ENCODE results near the gene CTNNA3.

The CTNNA3 gene

DNA sequence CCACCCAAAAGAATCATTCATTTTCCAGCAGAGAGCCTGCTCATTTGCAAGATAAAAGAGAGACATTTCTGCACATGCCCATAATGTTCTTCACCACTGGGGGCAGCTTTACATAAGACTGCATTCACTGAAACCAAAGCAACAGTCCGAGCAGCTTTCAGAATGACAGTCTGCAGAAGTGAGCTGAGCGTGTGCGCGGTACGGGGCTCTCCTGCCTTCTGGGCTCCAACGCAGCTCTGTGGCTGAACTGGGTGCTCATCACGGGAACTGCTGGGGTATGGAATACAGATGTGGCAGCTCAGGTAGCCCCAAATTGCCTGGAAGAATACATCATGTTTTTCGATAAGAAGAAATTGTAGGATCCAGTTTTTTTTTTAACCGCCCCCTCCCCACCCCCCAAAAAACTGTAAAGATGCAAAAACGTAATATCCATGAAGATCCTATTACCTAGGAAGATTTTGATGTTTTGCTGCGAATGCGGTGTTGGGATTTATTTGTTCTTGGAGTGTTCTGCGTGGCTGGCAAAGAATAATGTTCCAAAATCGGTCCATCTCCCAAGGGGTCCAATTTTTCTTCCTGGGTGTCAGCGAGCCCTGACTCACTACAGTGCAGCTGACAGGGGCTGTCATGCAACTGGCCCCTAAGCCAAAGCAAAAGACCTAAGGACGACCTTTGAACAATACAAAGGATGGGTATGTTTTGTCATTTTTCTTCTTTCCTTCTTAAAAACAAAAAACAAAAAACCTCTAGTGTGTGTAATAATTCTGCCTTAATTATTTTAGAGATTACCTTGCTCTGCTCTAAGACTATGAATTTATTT lies 769.9 kb downstream of the CTNNA3 start, which contains the start of gene LRRTM3:
TSS of gene LRRTM3 (plus strand) at position 141 of the 820 bp plus-strand sequence.
- peaks cover 66% of the 10 kb centered on the region for H3K27me3 ChIP-seq (ENCODE audit: insufficient read depth, poor library complexity, severe bottlenecking)
- TF ChIP-seq, protein P1, sequence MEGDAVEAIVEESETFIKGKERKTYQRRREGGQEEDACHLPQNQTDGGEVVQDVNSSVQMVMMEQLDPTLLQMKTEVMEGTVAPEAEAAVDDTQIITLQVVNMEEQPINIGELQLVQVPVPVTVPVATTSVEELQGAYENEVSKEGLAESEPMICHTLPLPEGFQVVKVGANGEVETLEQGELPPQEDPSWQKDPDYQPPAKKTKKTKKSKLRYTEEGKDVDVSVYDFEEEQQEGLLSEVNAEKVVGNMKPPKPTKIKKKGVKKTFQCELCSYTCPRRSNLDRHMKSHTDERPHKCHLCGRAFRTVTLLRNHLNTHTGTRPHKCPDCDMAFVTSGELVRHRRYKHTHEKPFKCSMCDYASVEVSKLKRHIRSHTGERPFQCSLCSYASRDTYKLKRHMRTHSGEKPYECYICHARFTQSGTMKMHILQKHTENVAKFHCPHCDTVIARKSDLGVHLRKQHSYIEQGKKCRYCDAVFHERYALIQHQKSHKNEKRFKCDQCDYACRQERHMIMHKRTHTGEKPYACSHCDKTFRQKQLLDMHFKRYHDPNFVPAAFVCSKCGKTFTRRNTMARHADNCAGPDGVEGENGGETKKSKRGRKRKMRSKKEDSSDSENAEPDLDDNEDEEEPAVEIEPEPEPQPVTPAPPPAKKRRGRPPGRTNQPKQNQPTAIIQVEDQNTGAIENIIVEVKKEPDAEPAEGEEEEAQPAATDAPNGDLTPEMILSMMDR (IDR thresholded peaks at IDR 0.05; ENCODE audit: poor library complexity, severe bottlenecking): peak; percentile 68
- no peaks in the 10 kb centered on the region for H3K36me3 ChIP-seq (ENCODE audit: low read depth)
- peak; percentile 98 for ATAC-seq (ENCODE audit: low read depth)
- DNase-seq (ENCODE audit: low spot score): no peak
- no peak within 1 kb of the TSS for H3K27ac ChIP-seq (ENCODE audit: poor library complexity, severe bottlenecking)
- no peaks in the 10 kb centered on the region for H3K4me1 ChIP-seq (ENCODE audit: insufficient read depth, poor library complexity, severe bottlenecking)
- no peak within 1 kb of the TSS for H3K4me3 ChIP-seq (ENCODE audit: severe bottlenecking)
- H3K9me3 ChIP-seq (ENCODE audit: severe bottlenecking): no peaks in the 10 kb centered on the region

DNA sequence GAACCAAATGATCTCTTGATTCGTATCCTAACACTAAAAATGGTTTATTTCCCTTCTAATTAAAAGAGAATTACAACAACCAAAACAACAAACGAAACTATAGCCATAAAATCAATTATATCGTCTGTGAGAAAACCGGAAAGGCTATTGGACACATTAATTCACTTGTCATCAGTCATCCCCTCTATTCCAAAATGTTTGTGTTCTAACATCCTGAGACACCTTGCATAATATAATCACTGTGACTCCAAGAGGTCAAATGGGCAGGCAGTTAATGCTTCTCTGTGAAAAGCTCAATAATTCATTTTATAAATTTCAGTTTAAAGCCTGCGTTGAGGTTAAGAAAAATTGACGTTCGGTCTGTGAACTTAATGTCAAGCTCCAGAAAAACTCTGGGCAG lies 770.6 kb downstream of the CTNNA3 start:
- Histone ChIP-seq H3K27ac (ENCODE audit: poor library complexity, severe bottlenecking) (no peak overlapping the region), H3K4me1 (ENCODE audit: insufficient read depth, poor library complexity, severe bottlenecking) (no peaks in the 10 kb centered on the region), H3K9me3 (ENCODE audit: severe bottlenecking) (no peaks in the 10 kb centered on the region), H3K27me3 (ENCODE audit: insufficient read depth, poor library complexity, severe bottlenecking) (peaks cover 63% of the 10 kb centered on the region), H3K4me3 (ENCODE audit: severe bottlenecking) (no peak overlapping the region), H3K36me3 (ENCODE audit: low read depth) (no peaks in the 10 kb centered on the region)
- TF ChIP-seq, protein P1 (IDR thresholded peaks at IDR 0.05; ENCODE audit: poor library complexity, severe bottlenecking): no peak
- no peak for DNase-seq (ENCODE audit: low spot score)
- no peak for ATAC-seq (ENCODE audit: low read depth)

DNA sequence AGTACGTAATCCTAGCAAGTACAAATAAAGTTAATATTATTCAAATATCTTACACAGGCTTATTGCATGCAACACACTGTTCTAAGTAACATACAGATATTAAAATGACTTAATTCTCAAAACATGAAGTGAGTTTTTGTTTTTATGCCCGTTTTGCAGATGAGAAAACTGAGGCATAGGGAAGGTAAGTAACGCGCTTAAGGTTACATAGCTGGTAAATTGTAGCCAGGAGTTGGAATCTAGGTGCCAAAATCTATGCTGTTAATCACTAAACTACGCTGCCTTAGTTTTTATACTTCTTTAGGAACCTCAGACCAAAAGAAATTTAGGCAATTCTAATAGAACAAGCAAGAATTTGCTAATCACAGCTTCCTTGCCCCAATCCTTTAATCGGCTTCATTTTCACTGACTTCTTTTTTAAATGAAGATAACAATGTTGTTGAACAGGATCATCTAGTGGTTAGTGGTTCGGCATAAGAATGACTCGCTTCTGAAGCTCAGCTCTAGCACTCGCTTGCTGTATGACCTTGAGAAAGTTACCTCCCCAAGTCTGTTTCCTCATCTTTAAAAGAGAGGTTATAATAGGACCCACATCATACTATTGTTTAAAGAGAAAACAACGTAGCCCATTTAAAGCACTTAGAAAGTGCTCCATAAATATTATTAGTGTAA lies 771.2 kb downstream of the CTNNA3 start:
- ATAC-seq (ENCODE audit: low read depth): no peak
- no peak for DNase-seq (ENCODE audit: low spot score)
- no peak overlapping the region for H3K4me3 ChIP-seq (ENCODE audit: severe bottlenecking)
- no peaks in the 10 kb centered on the region for H3K9me3 ChIP-seq (ENCODE audit: severe bottlenecking)
- TF ChIP-seq, protein P1 (IDR thresholded peaks at IDR 0.05; ENCODE audit: poor library complexity, severe bottlenecking): no peak
- H3K4me1 ChIP-seq (ENCODE audit: insufficient read depth, poor library complexity, severe bottlenecking): no peaks in the 10 kb centered on the region
- no peaks in the 10 kb centered on the region for H3K36me3 ChIP-seq (ENCODE audit: low read depth)
- peaks cover 60% of the 10 kb centered on the region for H3K27me3 ChIP-seq (ENCODE audit: insufficient read depth, poor library complexity, severe bottlenecking)
- no peak overlapping the region for H3K27ac ChIP-seq (ENCODE audit: poor library complexity, severe bottlenecking)

DNA sequence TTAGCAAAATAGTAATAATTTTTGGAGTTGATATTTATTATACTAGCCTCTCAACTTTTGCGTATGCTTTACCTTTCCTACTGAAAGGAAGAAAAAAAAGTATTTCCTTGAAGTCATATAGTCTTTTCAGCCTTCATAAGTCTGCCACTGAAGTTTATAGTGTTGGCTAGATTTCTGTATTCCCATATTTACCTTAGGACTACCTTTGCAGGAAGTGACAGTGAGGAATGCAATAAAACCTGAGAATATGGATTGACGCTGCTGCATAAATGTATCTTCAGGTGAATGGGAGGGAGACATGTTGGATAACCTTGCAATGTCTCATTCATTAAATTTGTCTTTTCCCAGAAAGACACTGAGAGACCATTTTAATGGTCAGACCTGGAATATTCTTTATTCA lies 776.7 kb downstream of the CTNNA3 start:
- Histone ChIP-seq H3K27me3 (ENCODE audit: insufficient read depth, poor library complexity, severe bottlenecking) (peaks cover 7% of the 10 kb centered on the region), H3K4me1 (ENCODE audit: insufficient read depth, poor library complexity, severe bottlenecking) (no peaks in the 10 kb centered on the region), H3K9me3 (ENCODE audit: severe bottlenecking) (no peaks in the 10 kb centered on the region), H3K4me3 (ENCODE audit: severe bottlenecking) (no peak overlapping the region), H3K36me3 (ENCODE audit: low read depth) (no peaks in the 10 kb centered on the region), H3K27ac (ENCODE audit: poor library complexity, severe bottlenecking) (no peak overlapping the region)
- no peak for DNase-seq (ENCODE audit: low spot score)
- ATAC-seq (ENCODE audit: low read depth): no peak
- TF ChIP-seq, protein P1 (IDR thresholded peaks at IDR 0.05; ENCODE audit: poor library complexity, severe bottlenecking): no peak
